Fibroblast of skin of abdomen (primary cell): Measurements from ENCODE around the gene SSH3.
A peak's percentile ranks its signal among the peaks of the same experiment; 100 is the strongest.

Experiments used
- DNase-seq: peaks from one replicate; pipeline ENCODE4 v3.0.0-alpha.2; 2013

The SSH3 gene

DNA sequence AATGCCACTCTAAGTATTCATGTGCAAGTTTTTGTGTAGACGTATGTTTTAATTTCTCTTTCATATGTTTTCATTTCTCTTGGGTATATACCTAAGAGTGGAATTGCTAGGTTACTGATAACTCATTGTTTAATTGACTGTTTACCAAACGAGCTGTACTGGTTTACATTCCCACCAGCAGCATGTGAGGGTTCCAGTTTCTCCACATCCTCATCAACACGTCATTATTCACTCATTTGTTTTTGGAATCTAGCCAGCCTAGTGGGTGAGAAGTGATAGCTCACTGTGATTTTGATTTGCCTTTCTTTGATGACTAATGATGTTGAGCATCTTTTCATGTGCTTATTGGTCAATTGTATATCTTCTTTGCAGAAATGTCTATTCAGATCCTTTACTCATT, 10.2 kb upstream of the SSH3 start:
- peak; percentile 59 for DNase-seq

DNA sequence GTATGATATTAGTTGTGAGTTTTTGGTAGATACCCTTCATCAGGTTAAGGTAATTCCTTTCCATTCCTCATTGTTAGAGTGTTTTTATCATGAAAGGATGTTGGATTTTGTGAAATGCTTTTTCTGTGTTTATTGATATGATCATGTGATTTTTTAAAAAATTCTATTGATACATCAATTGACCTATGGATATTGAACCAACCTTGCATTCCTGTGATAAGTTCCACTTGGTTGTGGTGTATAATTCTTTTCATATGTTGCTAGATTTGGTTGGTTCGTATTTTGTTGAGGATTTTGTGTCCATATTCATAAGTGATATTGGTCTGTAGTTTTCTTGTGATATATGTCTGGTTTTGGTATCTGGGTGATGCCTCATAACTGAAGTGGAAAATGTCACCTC, 7.5 kb upstream of the SSH3 start:
- no peak for DNase-seq

DNA sequence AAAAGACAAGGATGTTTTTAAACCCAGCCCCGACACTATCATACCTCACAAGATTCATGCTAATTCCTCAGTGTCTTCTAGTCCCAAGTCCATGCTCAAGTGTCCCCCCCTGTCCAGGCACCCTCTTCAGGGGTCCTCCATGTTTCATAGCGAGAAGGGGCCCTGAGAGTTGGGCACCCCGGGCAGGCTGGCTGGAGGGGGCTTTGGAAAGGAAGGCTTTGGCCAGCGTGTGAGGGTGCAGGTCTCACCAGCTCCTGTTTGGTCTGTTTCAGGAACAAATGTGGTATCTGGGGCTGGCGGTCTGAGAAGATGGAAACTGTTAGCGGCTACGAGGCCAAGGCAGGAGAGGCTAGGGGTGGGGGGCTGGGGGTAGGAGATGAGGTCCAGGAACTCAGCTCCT, 4.5 kb upstream of the SSH3 start:
- no peak for DNase-seq

DNA sequence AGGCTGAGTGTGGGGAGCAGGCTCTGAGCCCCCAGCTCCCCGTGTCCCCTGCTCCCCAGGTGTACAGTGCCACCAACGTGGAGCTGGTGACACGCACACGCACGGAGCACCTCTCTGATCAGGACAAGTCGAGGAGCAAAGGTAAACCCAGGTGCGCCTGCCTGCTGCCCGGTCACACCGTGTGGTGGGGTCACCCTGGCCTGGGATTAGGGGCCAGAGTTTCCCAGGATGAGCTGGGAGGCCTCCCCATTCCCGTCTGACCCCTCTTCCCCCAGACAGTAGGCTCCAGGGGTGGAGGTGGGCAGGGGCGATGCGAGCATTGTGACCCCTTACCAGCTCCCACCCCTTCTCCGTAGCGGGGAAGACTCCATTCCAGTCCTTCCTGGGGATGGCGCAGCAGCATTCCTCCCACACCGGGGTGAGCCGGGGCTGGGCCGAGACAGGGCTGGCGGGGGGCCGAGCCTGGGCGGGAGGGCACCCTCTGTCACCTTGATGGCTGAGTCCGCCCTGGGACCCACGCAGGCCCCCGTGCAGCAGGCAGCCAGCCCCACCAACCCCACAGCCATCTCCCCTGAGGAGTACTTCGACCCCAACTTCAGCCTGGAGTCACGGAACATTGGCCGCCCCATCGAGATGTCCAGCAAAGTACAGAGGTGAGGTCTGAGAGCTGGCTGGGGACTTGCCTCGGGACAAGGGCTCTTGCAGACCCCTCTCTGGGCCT, 3.7 kb upstream of the SSH3 start:
- DNase-seq = no peak

DNA sequence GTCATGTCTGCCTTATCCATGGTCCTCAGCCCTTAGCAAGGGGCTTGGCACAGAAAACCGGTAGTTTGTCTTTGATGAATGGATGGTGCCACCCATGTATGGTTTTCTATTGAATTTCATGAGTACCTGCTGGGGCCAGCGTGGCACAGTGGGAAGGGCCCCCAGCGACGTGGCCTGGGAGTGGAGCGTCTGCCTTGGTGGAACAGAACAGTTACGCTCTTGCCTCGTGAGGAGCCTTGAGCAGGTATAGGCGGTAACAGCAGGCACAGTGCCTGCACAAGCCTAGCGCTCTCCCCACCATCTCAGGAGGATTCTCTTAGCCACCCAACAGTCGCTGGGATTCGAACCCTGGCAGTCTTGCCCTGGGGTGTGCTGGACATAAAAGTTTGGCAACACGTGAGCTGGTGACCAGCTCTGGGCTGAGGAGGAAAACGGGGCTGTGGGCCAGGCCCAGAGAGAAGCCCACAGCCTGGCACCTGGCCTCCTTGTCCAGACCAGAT, 3.0 kb upstream of the SSH3 start:
- DNase-seq = no peak

DNA sequence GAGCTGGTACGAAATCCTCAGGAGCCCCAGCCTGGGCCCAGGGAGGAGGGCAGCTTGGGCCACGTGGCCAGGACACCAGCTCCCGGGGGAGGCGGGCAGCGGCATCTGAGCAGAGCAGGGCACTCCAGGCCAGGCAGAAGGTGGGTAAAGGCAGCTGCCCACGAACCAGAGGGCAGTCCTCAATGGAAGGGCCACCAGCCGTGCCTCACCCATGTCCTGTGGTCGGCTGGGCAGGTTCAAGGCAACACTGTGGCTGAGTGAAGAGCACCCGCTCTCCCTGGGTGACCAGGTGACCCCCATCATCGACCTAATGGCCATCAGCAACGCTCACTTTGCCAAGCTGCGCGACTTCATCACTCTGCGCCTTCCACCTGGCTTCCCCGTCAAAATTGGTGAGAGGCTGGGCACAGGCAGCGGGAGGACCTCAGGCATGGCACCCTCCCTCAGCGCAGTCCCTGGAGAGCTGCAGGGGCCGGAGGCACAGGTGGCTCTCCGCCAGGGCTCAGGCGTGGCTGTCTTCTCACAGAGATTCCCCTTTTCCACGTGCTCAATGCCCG, 2.5 kb upstream of the SSH3 start:
- DNase-seq = no peak

DNA sequence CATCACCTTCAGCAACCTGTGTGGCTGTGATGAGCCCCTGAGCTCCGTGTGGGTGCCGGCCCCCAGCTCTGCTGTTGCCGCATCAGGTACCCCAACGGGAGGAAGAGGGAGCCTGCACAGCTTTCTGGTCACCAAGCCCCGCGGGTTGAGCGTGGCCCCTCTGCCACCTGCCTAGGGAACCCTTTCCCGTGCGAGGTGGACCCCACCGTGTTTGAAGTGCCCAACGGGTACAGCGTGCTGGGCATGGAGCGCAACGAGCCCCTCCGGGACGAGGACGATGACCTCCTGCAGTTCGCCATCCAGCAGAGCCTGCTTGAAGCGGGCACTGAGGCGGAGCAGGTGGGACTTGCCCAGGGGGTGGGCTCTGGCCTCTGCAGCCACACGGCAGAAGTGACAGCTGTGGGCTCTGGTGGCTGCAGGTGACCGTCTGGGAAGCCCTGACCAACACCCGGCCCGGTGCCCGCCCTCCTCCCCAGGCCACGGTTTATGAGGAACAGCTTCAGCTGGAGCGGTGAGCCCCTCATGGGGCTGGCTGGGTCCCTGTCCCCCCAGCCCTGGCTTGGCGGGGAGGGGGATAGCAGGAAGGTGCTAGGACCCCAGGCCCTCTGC, 1.9 kb upstream of the SSH3 start:
- DNase-seq = no peak

DNA sequence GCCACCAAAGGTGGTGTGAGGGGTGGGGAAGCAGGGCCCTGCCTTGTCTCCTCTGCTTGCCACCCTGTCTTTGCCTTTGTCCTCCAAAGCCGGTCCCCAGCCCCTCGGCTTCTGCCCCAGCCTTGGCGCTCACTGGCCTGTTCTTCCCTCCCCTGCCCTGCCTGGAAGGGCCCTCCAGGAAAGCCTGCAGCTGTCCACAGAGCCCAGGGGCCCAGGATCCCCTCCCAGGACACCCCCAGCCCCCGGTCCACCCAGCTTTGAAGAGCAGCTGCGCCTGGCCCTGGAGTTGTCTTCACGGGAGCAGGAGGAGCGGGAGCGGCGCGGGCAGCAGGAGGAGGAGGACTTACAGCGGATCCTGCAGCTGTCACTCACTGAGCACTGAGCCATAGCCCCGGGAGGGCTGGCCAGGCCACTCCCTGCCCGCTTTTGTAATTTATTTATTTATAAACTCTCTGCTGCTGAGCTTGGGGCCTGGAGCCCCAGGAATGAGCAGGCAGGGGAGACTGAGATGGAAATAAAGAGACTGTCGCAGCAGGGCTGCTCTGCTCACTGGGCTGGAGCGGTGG, 1.3 kb upstream of the SSH3 start:
- no peak for DNase-seq

DNA sequence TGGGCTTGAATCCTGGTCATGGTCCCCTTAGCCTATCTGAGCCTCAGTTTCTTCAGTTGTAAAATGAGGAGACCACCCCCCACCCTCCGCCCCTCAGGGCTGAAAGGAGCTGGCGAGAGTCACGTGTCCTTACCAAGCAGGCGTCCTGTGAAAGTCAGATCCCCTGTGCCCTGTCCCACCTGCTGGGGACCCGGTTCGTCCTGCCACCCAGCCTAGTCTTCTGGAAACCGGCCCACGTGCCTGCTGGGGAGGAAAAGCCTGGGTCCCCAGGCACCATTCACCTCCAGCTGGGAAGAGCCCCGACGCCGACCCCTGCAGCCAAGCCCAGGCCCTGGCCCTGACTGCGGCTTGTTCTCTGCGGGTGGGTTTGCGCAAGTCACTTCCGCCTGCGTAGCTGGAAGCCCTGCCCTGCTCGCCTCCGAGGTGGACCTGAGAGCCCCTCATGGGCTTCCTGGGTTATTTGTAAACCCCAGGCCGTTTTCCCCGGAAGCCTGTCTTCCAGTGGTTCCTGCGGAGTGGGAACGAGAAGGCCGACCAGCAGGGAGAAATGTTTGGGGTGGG, 679 bp upstream of the SSH3 start:
- DNase-seq = no peak

DNA sequence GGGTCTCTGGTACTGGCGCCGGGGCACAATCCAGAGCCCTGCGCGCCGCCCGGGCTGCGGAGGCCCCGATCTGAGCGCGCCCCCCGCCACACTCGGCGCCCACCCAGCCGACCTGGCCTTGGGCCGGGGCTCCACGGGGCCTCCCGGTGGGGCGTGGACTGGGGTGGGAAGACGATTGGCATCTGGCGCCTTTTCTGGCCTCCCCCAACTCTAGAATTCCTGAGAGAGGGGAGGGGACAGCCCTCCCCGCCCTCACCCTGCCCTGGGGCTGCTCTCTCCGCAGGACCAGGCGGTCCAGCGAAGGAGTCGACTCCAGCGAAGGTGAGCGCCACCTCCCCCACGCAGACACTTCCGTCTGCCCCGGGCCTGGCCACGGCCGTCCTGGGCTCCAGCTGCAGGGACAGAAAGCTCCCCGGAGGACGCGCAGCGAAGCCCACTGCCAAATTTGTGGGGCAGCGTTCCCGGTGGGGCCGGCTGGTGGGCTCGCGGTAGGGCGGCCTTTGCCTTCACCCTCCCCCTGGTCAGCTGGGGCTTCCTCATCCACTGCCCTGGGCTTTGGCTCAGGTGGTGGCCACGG, 593 bp downstream of the SSH3 start:
- DNase-seq = no peak

DNA sequence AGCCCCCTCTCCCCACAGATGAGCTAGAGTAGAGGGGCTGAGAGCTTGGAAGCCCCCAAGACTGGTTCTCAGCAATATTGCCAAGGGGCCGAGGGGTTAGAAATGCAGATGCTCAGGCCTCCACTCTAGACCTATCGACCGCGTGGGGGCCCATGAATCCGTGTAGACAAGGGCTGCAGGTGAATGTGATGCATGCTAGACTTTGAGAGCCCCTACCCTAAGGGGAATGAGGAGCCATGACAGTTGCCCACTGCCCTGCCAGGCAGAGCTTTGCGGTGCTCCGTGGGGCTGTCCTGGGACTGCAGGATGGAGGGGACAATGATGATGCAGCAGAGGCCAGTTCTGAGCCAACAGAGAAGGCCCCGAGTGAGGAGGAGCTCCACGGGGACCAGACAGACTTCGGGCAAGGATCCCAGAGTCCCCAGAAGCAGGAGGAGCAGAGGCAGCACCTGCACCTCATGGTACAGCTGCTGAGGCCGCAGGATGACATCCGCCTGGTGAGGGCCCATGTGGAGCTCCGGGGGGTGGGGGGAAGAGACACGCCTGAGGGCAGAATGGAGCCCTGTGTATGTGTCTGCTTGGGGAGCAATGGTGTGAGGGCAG, 1.3 kb downstream of the SSH3 start:
- DNase-seq = no peak

DNA sequence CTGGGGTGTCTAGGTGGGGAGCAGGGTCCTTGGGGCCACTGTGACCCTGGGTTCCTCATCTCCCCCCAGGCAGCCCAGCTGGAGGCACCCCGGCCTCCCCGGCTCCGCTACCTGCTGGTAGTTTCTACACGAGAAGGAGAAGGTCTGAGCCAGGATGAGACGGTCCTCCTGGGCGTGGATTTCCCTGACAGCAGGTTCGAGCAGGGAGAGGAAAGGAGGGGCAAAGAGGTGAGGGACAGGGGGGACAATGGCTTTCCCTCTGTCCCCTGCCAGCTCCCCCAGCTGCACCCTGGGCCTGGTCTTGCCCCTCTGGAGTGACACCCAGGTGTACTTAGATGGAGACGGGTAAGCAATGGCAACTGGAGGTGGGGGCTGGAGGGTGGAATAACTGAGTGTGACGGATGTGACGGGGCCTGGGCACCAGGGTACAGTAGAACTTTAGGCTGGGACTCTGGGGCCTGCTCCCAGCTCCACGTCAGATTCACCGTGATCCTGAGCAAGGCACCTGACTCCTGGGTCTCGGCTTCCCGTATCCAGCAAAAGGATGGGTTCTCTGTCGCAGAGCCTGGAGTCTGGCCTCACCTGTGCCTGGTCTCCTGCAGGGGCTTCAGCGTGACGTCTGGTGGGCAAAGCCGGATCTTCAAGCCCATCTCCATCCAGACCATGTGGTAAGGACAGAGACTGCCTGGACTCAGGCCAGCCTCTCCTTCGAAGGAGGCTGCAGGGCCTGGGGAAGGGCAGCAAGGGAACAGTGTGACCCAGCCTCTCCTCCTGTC, 3.6 kb downstream of the SSH3 start:
- DNase-seq = no peak

DNA sequence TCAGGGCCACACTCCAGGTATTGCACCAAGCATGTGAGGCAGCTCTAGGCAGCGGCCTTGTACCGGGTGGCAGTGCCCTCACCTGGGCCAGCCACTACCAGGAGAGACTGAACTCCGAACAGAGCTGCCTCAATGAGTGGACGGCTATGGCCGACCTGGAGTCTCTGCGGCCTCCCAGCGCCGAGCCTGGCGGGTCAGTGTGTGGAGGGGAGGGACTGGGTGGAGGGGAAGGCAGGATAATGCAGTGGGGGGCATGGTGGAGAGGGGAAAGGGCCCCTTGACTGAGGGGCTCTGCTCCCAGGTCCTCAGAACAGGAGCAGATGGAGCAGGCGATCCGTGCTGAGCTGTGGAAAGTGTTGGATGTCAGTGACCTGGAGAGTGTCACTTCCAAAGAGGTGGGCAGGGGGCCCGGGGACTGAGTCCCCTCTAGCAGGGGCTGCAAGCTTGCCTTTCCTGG, 4.2 kb downstream of the SSH3 start:
- no peak for DNase-seq

DNA sequence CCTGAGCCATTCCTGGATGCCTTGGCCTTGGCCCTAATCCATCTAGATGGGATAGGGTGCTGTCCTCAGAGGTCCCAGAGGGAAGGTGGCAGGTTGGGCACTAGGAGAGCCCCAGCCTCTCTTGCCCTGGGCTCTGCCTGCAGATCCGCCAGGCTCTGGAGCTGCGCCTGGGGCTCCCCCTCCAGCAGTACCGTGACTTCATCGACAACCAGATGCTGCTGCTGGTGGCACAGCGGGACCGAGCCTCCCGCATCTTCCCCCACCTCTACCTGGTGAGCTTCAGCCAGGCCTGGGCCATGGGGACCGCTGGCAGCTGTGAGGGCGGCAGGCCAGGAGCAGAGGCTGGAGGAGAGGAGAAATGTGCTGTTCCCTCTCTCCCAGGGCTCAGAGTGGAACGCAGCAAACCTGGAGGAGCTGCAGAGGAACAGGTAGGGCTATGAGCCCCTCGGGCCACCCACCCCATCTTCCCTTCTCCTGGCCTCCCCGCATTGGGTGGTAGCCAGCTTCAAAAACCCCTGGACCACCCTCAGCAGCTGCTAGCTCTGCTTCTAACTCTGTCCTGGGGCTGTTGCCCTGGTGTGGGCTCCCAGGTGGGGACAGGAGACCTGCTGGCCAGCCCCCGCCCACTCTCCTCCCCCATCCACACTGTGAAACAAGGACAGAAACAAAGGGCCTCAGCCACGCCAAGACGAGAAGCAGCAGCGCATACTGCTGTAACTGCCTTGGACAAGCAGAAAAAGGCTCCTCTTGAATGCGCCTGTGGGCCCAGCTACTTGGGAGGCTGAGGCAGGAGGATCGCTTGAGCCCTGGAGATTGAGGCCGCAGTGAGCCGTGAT, 4.9 kb downstream of the SSH3 start:
- no peak for DNase-seq

DNA sequence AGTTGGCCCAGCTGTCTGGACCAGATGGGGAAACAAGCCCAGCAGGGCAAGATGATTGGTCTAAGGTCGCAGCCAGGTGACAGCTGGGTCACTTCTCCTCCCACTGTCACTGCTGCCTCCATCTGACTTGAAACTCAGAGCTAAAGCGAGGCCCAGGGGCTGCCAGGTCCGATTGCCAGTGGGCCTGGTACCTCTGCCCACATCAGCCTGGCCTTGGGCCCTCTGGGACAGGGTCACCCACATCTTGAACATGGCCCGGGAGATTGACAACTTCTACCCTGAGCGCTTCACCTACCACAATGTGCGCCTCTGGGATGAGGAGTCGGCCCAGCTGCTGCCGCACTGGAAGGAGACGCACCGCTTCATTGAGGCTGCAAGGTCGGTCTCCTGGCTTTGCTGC, 5.8 kb downstream of the SSH3 start:
- no peak for DNase-seq

DNA sequence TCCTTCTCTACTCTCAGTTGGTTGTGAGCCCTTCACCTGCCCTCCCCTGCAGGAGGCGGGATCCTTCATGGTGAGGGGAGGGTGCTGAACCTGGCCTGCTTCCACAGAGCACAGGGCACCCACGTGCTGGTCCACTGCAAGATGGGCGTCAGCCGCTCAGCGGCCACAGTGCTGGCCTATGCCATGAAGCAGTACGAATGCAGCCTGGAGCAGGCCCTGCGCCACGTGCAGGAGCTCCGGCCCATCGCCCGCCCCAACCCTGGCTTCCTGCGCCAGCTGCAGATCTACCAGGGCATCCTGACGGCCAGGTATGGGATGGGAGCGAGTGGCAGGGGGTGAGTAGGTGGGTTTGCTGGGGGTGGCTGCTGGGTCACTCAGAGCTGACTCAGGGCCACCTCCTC, 6.3 kb downstream of the SSH3 start:
- no peak for DNase-seq

DNA sequence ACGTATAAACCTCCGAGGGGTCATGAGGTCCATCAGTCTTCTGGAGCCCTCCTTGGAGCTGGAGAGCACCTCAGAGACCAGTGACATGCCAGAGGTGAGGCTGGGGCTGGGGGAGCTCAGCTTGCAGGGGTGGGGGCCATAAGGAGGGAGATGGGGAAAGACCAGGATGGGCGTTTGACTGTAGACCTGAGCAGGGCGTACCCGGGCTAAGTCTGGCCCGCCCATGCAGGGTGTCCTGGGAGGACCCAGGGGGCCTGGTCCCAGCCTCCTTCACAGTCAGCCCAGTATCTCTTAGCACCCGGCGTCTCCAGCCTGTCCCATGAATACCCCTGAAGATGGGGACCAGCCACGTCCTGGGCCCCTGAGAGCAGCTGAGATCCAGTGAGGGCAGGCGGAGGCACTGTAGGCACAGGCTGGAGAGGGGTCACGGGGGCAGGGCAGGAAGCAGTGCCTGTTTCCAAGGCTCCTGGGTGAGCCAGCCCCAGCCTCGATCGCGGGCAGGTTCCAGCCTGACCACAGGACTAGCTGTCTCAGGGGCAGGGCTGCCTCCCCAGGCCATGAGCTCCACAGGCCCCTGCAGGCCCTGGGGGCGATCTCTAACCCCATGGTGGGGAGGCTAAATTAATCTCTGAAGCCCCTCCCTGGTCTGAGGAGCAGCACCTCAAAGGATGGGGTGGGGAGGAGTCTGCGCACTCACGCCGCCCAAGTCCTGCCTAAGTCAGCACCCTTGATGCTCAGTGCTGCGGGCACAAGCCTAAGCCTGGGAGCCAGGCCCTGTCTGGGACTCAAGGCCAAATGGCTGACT, 7.1 kb downstream of the SSH3 start:
- DNase-seq = no peak

DNA sequence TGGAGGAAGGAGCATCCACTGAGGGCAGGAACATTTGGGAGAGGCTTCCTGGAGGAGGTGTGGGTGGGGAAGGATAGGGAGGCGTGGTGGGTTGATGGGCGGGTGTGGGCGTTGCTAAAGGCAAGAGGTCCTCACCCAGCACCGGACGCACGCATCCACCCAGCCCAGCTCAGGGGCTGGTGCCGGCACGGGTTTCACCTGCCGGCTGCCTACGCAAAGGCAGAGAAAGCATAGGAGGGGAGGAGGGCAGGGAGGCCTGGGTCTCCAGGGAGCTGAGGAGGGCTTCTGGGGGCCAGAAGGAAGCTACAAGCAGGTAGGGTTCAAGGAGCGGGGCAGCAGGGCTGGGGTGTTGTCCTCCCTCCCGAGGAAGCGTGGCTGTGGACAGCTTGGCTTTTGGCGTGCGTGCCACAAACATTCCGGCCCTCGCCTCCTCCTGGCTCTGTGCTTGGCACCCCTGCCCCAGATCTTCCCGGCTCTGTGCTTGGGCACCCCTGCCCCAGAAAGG, 7.8 kb downstream of the SSH3 start:
- DNase-seq = no peak

DNA sequence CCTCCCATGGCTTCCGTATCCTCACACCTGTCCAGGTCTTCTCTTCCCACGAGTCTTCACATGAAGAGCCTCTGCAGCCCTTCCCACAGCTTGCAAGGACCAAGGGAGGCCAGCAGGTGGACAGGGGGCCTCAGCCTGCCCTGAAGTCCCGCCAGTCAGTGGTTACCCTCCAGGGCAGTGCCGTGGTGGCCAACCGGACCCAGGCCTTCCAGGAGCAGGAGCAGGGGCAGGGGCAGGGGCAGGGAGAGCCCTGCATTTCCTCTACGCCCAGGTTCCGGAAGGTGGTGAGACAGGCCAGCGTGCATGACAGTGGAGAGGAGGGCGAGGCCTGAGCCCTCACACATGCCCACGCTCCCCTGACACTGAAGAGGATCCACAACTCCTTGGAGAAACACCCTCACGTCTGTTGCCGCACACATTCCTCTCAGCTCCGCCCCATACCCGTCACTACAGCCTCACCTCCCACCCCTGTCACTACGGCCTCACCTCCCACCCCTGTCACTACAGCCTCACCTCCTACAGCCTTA, 8.3 kb downstream of the SSH3 start:
- no peak for DNase-seq
